PC-3 (cell line): ENCODE results near the gene DACT1. TPM values are rescaled to one million over a fixed set of nuclear protein-coding genes. Genes with fewer than 3 reads are reported as not detected.

ENCODE experiments used
- ATAC-seq: fragments of 200-7000 bp; cut with Tn5 transposase; 2 replicates; pipeline ENCODE4 v1.9.1; 2020; ENCODE audit warnings: mild to moderate bottlenecking, moderate library complexity
- BruUV-seq: library from RNA; stranded (reverse); fragments of 400-500 nt; replicated peaks from 2 replicates; lab custom pipeline; 2021; lab: Mats Ljungman, UMichigan
- CTCF ChIA-PET: fragments of 300-600 bp; sonication (Branson Sonifier 250); formaldehyde crosslinking; loops from one replicate; lab custom pipeline; 2022; ENCODE audit warnings: antibody characterized with exemption; lab: Charles Lee
- POLR2A ChIA-PET: fragments of 300-600 bp; sonication (Branson Sonifier 250); formaldehyde crosslinking; loops from one replicate; lab custom pipeline; 2022; ENCODE audit warnings: antibody characterized with exemption; ENCODE audit not compliant: unreplicated experiment; lab: Charles Lee
- DNase-seq: peaks from one replicate; pipeline ENCODE4 v3.0.0-alpha.2; 2015
- H2AFZ ChIP-seq: fragments of 300-600 bp; sonication (generic); 2 replicates; pipeline ENCODE4 v1.6.0; 2016; ENCODE audit warnings: antibody characterized with exemption, low read length
- H3F3A ChIP-seq: fragments of 300-600 bp; sonication (generic); one replicate; pipeline ENCODE4 v1.6.0; 2017; ENCODE audit warnings: antibody characterized with exemption, low read length, control low read depth, mild to moderate bottlenecking; ENCODE audit not compliant: unreplicated experiment
- H3K27ac ChIP-seq: fragments of 300-600 bp; sonication (generic); 2 replicates; pipeline ENCODE4 v1.5.1; 2016; ENCODE audit warnings: mild to moderate bottlenecking, low read length
- H3K27me3 ChIP-seq: fragments of 300-600 bp; sonication (generic); 2 replicates; pipeline ENCODE4 v1.6.1; 2016; ENCODE audit warnings: low read length, mixed read lengths
- H3K36me3 ChIP-seq: fragments of 300-600 bp; sonication (generic); 2 replicates; pipeline ENCODE4 v1.6.1; 2016; ENCODE audit warnings: low read depth, mixed run types, low read length, mixed read lengths
- H3K4me1 ChIP-seq: fragments of 300-600 bp; sonication (generic); 2 replicates; pipeline ENCODE4 v1.5.1; 2016; ENCODE audit warnings: low read length; ENCODE audit not compliant: insufficient read depth
- H3K4me2 ChIP-seq: fragments of 300-600 bp; sonication (generic); 2 replicates; pipeline ENCODE4 v1.6.0; 2016; ENCODE audit warnings: low read length
- H3K4me3 ChIP-seq: fragments of 300-600 bp; sonication (generic); 2 replicates; pipeline ENCODE4 v1.5.1; 2016; ENCODE audit warnings: mild to moderate bottlenecking, low read length, mixed read lengths
- H3K79me2 ChIP-seq: fragments of 300-600 bp; sonication (generic); 2 replicates; pipeline ENCODE4 v1.6.1; 2017; ENCODE audit warnings: low read length, mixed read lengths
- H3K9ac ChIP-seq: fragments of 300-600 bp; sonication (generic); 2 replicates; pipeline ENCODE4 v1.6.0; 2016; ENCODE audit warnings: mild to moderate bottlenecking, low read length
- H3K9me2 ChIP-seq: fragments of 300-600 bp; sonication (generic); replicated peaks from 2 replicates; pipeline ENCODE4 v1.6.1; 2016; ENCODE audit warnings: mixed run types, low read length, mixed read lengths
- H3K9me3 ChIP-seq: fragments of 300-600 bp; sonication (generic); 2 replicates; pipeline ENCODE4 v1.6.1; 2016; ENCODE audit warnings: low read length, mixed read lengths
- H4K20me1 ChIP-seq: fragments of 300-600 bp; sonication (generic); 2 replicates; pipeline ENCODE4 v1.6.1; 2016; ENCODE audit warnings: low read length, mixed read lengths
- CTCF ChIP-seq: fragments of 300-600 bp; sonication (generic); conservative IDR thresholded peaks from 2 replicates; pipeline ENCODE4 v1.5.1; 2017; ENCODE audit warnings: antibody characterized with exemption, low read depth, mild to moderate bottlenecking, low read length
- EZH2 ChIP-seq: fragments of 300-600 bp; sonication (generic); IDR thresholded peaks from one replicate; pipeline ENCODE4 v1.6.1; 2017; ENCODE audit warnings: antibody characterized with exemption, mild to moderate bottlenecking, low read length; ENCODE audit not compliant: unreplicated experiment
- EZH2phosphoT487 ChIP-seq: fragments of 300-600 bp; sonication (generic); IDR thresholded peaks from 2 replicates; pipeline ENCODE4 v1.6.1; 2018; ENCODE audit warnings: mild to moderate bottlenecking, antibody characterized with exemption, low read length, borderline replicate concordance
- intact Hi-C: fragments of 100-400 bp; cut with micrococcal nuclease; formaldehyde crosslinking; loops from 2 replicates; pipeline ENCODE4 v1.9.0; 2023
- total RNA-seq: library from RNA; depleted of rRNA; stranded (reverse); fragments of >200 nt; gene quantifications from 2 replicates; pipeline ENCODE4 v1.2.3, GENCODE V29; 2014

DACT1 gene
- total RNA-seq, 1 experiment from 2014 or later: 1.8 TPM

- DNase-seq (peak; percentile 96), ATAC-seq (peak; percentile 25)
- no peaks in the 10 kb centered on the region for H3K79me2 ChIP-seq
- peaks cover 43% of the 10 kb centered on the region for H3K27me3 ChIP-seq
- no peak overlapping the region for H2AFZ ChIP-seq
- H3K4me1 ChIP-seq: peaks cover 16% of the 10 kb centered on the region
- H4K20me1 ChIP-seq: no peaks in the 10 kb centered on the region
- no peaks in the 10 kb centered on the region for H3F3A ChIP-seq
- ChIA-PET CTCF (interaction anchor here (0.5 to 1.5 kb wide), 3 partner anchors 187 to 415 kb away, joined by 4 to 6 read pairs (median 4); no protein-coding TSS in a partner anchor), POLR2A (no interaction called here)
- no peak overlapping the region for H3K4me3 ChIP-seq
- H3K9me2 ChIP-seq: no peaks in the 10 kb centered on the region
- no peak overlapping the region for H3K9ac ChIP-seq
- no peak overlapping the region for H3K4me2 ChIP-seq
- no peaks in the 10 kb centered on the region for H3K36me3 ChIP-seq
- no TSS peak for BruUV-seq
- TF ChIP-seq CTCF (peak; percentile 100), EZH2 (no peak)
- H3K9me3 ChIP-seq: no peaks in the 10 kb centered on the region
- no peak overlapping the region for H3K27ac ChIP-seq
- intact Hi-C loops: loop anchor here (1.0 to 5.0 kb wide), 9 partner anchors 91 to 805 kb away; no protein-coding TSS in a partner anchor
Measured at GRCh38 chr14:58639842-58640484, 2.2 kb downstream of the DACT1 start.

GRCh38 chr14:58640959-58641358, 3.2 kb downstream of the DACT1 start:
- H4K20me1 ChIP-seq: no peaks in the 10 kb centered on the region
- intact Hi-C loops: loop anchor here (1.0 to 5.0 kb wide), 9 partner anchors 90 to 804 kb away; no protein-coding TSS in a partner anchor
- no peak for TF ChIP-seq EZH2
- no peak overlapping the region for H3K9ac ChIP-seq
- CTCF ChIA-PET: interaction anchor here (0.7 to 1.5 kb wide), 3 partner anchors 9 to 206 kb away, joined by 4 to 9 read pairs (median 6); no protein-coding TSS in a partner anchor
- no peak for ATAC-seq
- H3K79me2 ChIP-seq: no peaks in the 10 kb centered on the region
- H3K4me1 ChIP-seq: peaks cover 16% of the 10 kb centered on the region
- no peaks in the 10 kb centered on the region for H3K9me3 ChIP-seq
- no peaks in the 10 kb centered on the region for H3K36me3 ChIP-seq
- BruUV-seq: no TSS peak
- H3K4me2 ChIP-seq: no peak overlapping the region
- POLR2A ChIA-PET: no interaction called here
- peaks cover 34% of the 10 kb centered on the region for H3K27me3 ChIP-seq
- DNase-seq: no peak
- no peak overlapping the region for H2AFZ ChIP-seq
- no peaks in the 10 kb centered on the region for H3F3A ChIP-seq
- H3K4me3 ChIP-seq: no peak overlapping the region
- no peaks in the 10 kb centered on the region for H3K9me2 ChIP-seq
- H3K27ac ChIP-seq: no peak overlapping the region

- H3F3A ChIP-seq: no peaks in the 10 kb centered on the region
- H3K9me3 ChIP-seq: no peaks in the 10 kb centered on the region
- no peak overlapping the region for H3K27ac ChIP-seq
- H3K4me2 ChIP-seq: no peak overlapping the region
- H3K36me3 ChIP-seq: no peaks in the 10 kb centered on the region
- intact Hi-C loops: loop anchor here (2.0 to 5.0 kb wide), 3 partner anchors 89 to 803 kb away; no protein-coding TSS in a partner anchor
- POLR2A ChIA-PET: interaction anchor here (0.5 kb wide), 1 partner anchor 381 kb away, joined by 4 read pairs; no protein-coding TSS in a partner anchor
- H2AFZ ChIP-seq: no peak overlapping the region
- H3K27me3 ChIP-seq: peaks cover 29% of the 10 kb centered on the region
- H3K9ac ChIP-seq: no peak overlapping the region
- no peaks in the 10 kb centered on the region for H3K9me2 ChIP-seq
- ATAC-seq (no peak), DNase-seq (peak; percentile 45)
- no TSS peak for BruUV-seq
- no peaks in the 10 kb centered on the region for H3K79me2 ChIP-seq
- H4K20me1 ChIP-seq: no peaks in the 10 kb centered on the region
- H3K4me1 ChIP-seq: peaks cover 16% of the 10 kb centered on the region
- CTCF ChIA-PET: interaction anchor here (0.6 to 1.5 kb wide), 3 partner anchors 185 to 305 kb away, joined by 3 to 6 read pairs (median 4); no protein-coding TSS in a partner anchor
- TF ChIP-seq CTCF (peak; percentile 84), EZH2phosphoT487 (no peak)
- H3K4me3 ChIP-seq: no peak overlapping the region
Measured at GRCh38 chr14:58641509-58641908, 3.7 kb downstream of the DACT1 start.
